CD4-positive, alpha-beta T cell treated with Interleukin-2 at 100 ng/mL for 4 hours (primary cell): Measurements from ENCODE around the gene HOXA2.
A peak's percentile ranks its signal among the peaks of the same experiment; 100 is the strongest.

Experiments used
- DNase-seq: peaks from one replicate; pipeline ENCODE4 v3.0.0-alpha.2; 2020; ENCODE audit warnings: low spot score

The HOXA2 gene

GRCh38 chr7:27141137-27141922, 38.8 kb upstream of the HOXA2 start:
- DNase-seq, result no peak

DNA sequence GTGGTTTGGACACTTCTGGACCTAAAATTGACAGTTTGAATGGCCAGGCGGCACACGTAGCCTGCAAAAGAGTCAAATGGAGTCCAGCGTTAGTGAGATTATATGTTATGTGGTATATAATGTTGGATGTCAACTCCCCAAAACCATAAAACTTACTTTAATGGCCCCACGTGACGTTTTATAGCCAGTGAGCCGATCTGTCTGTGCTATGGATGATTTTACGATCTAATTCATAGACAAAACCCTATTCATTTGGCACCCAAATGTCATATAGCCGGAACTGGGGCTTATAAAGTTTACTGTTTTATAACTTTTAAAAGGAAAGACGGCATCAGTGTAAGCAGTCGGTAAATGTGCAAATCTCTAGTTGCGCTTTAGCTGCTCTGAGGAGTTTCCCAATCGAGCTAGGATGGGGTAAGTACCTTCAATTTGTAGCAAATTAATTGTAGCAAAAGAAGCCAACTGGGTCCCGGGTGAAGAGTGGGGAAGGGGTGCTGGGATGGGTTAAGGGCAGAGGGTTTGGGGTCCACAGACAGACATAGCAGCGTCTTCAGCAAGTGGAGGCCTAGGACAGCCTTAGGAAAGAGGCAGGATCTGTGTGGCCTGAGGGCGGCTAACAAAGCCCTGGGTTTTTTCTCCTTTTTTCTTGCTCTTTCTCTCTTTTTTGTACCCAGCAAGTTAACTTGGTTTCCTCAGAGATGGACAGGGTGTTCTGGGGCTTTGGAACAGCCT, 37.8 kb upstream of the HOXA2 start:
- DNase-seq, result no peak

GRCh38 chr7:27139334-27140125, 37.0 kb upstream of the HOXA2 start:
- DNase-seq, result no peak

- DNase-seq, result no peak
These were observed 36.5 kb upstream of the HOXA2 start for GRCh38 chr7:27138985-27139333.

- DNase-seq, result no peak
These were observed 36.0 kb upstream of the HOXA2 start for GRCh38 chr7:27138472-27138871.

- DNase-seq, result no peak
These were observed 35.3 kb upstream of the HOXA2 start for GRCh38 chr7:27137640-27138315.

- DNase-seq, result no peak
These were observed 31.9 kb upstream of the HOXA2 start for GRCh38 chr7:27134392-27134791.

GRCh38 chr7:27133409-27134231, 31.1 kb upstream of the HOXA2 start:
- DNase-seq, result no peak

GRCh38 chr7:27132978-27133377, 30.5 kb upstream of the HOXA2 start:
- no peak for DNase-seq

DNA sequence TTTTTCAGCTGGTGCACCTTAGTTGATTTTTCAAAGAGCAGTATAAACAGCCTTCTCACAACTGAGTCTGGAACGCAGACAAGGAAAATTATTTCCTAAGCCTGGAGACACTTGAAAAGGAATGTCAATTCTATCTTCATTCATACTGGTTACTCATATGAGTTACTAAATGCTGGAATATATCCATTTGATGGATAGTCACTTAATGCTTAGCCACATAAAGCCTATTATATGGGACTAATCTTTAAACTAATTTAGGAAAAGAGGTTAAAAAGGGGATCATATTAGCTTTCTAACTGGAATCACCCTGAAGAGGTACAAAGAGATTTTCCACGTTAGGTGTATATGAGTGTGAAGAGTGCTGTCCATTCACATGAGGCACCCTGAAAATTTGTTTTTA, 29.7 kb upstream of the HOXA2 start:
- DNase-seq, result no peak

- no peak for DNase-seq
These were observed 28.9 kb upstream of the HOXA2 start for GRCh38 chr7:27131390-27131819.

GRCh38 chr7:27130540-27131389, 28.3 kb upstream of the HOXA2 start, which contains the start of gene HOXA4:
TSS of gene HOXA4 (minus strand) at chr7:27130757. CDS start at chr7:27130733, 24 bp downstream.
- peak; percentile 72 for DNase-seq

- no peak for DNase-seq
These were observed 27.5 kb upstream of the HOXA2 start for GRCh38 chr7:27129729-27130539.

- DNase-seq, result no peak
These were observed 26.6 kb upstream of the HOXA2 start for GRCh38 chr7:27128776-27129728.

- DNase-seq, result no peak
These were observed 25.6 kb upstream of the HOXA2 start for GRCh38 chr7:27128034-27128433.

- DNase-seq, result no peak
These were observed 24.3 kb upstream of the HOXA2 start for GRCh38 chr7:27126596-27127327.

- no peak for DNase-seq
These were observed 23.5 kb upstream of the HOXA2 start for GRCh38 chr7:27125986-27126394.
